Left ventricle myocardium inferior (tissue), 1 donor: ENCODE measurements around the gene CCDC51. TPM values are rescaled to one million over a fixed set of nuclear protein-coding genes. Genes with fewer than 3 reads are reported as not detected.
"Not testable (repeated sequence)": the region's sequence is repeated elsewhere in the genome, so short reads cannot be mapped to it uniquely, and the experiment has no call there.

Experiments used
- DNase-seq: peaks from one replicate; pipeline ENCODE4 v3.0.0-alpha.2; 2020
- H3K27ac ChIP-seq: fragments of 200-600 bp; replicated peaks from 2 replicates; pipeline ENCODE4 v1.8.0; 2021
- H3K27me3 ChIP-seq: fragments of 200-600 bp; 2 replicates; pipeline ENCODE4 v1.8.0; 2021; ENCODE audit warnings: low read depth
- H3K36me3 ChIP-seq: fragments of 200-600 bp; 2 replicates; pipeline ENCODE4 v1.8.0; 2021
- H3K4me1 ChIP-seq: fragments of 200-600 bp; 2 replicates; pipeline ENCODE4 v1.8.0; 2021
- H3K4me3 ChIP-seq: fragments of 200-600 bp; 2 replicates; pipeline ENCODE4 v1.8.0; 2021; ENCODE audit warnings: mild to moderate bottlenecking, moderate library complexity
- H3K9me3 ChIP-seq: fragments of 200-600 bp; replicated peaks from 2 replicates; pipeline ENCODE4 v1.8.0; 2021
- CTCF ChIP-seq: fragments of 200-600 bp; IDR thresholded peaks from 2 replicates; pipeline ENCODE4 v1.8.0; 2021; ENCODE audit warnings: antibody characterized with exemption, mild to moderate bottlenecking, borderline replicate concordance
- intact Hi-C: fragments of 100-400 bp; cut with micrococcal nuclease; formaldehyde crosslinking; loops from one replicate; pipeline ENCODE4 v1.11.0; 2022
- total RNA-seq: library from RNA; stranded (reverse); fragmentation: NEBNext Ultra II Directional; extraction: Animal tissue kit (Norgen Biotek cat#: 25700); gene quantifications from one replicate; pipeline ENCODE4 v1.2.1, GENCODE V29; 2021
- donor health status: DM: no; HTN: yes; CAD: no; lungs with severe emphysema.

CCDC51 gene
- total RNA-seq, 1 donor from 2014 or later, result 13.9 TPM

- Histone ChIP-seq H3K27ac (peak overlapping the region; percentile 72), H3K4me3 (no peak overlapping the region), H3K9me3 (no peaks in the 10 kb centered on the region), H3K36me3 (no peaks in the 10 kb centered on the region), H3K27me3 (no peaks in the 10 kb centered on the region), H3K4me1 (peaks cover 35% of the 10 kb centered on the region)
- no peak for TF ChIP-seq CTCF
- DNase-seq, result no peak
- intact Hi-C loops, result no loop called here
Observed at GRCh38 chr3:48477959-48478520, 38.1 kb upstream of the CCDC51 start.

GRCh38 chr3:48476426-48477053 lies 36.6 kb upstream of the CCDC51 start:
- H3K4me3 ChIP-seq, result no peak overlapping the region
- H3K9me3 ChIP-seq, result no peaks in the 10 kb centered on the region
- H3K36me3 ChIP-seq, result no peaks in the 10 kb centered on the region
- no peak for TF ChIP-seq CTCF
- intact Hi-C loops, result no loop called here
- no peak for DNase-seq
- peaks cover 50% of the 10 kb centered on the region for H3K4me1 ChIP-seq
- H3K27ac ChIP-seq, result peak overlapping the region; percentile 72
- no peaks in the 10 kb centered on the region for H3K27me3 ChIP-seq

GRCh38 chr3:48475188-48475587 lies 35.3 kb upstream of the CCDC51 start:
- no peaks in the 10 kb centered on the region for H3K27me3 ChIP-seq
- no peak for TF ChIP-seq CTCF
- no peak overlapping the region for H3K27ac ChIP-seq
- peaks cover 63% of the 10 kb centered on the region for H3K4me1 ChIP-seq
- intact Hi-C loops, result no loop called here
- H3K4me3 ChIP-seq, result no peak overlapping the region
- no peaks in the 10 kb centered on the region for H3K9me3 ChIP-seq
- no peak for DNase-seq
- H3K36me3 ChIP-seq, result no peaks in the 10 kb centered on the region

GRCh38 chr3:48474619-48475018 lies 34.7 kb upstream of the CCDC51 start:
- peaks cover under 1% of the 10 kb centered on the region for H3K36me3 ChIP-seq
- no peak overlapping the region for H3K27ac ChIP-seq
- intact Hi-C loops, result no loop called here
- H3K9me3 ChIP-seq, result no peaks in the 10 kb centered on the region
- H3K4me1 ChIP-seq, result peaks cover 69% of the 10 kb centered on the region
- no peak overlapping the region for H3K4me3 ChIP-seq
- H3K27me3 ChIP-seq, result no peaks in the 10 kb centered on the region
- TF ChIP-seq CTCF, result no peak
- DNase-seq, result no peak

- H3K27me3 ChIP-seq, intact Hi-C loops, H3K9me3 ChIP-seq, H3K4me3 ChIP-seq, H3K36me3 ChIP-seq, DNase-seq: not testable (repeated sequence)
- peak overlapping the region; percentile 99 for H3K27ac ChIP-seq
- peaks cover 71% of the 10 kb centered on the region for H3K4me1 ChIP-seq
Observed at GRCh38 chr3:48474031-48474430, 34.1 kb upstream of the CCDC51 start.

GRCh38 chr3:48473617-48473952 lies 33.7 kb upstream of the CCDC51 start:
- H3K4me1 ChIP-seq, result peaks cover 73% of the 10 kb centered on the region
- H3K36me3 ChIP-seq, result peaks cover 11% of the 10 kb centered on the region
- TF ChIP-seq CTCF, result no peak
- intact Hi-C loops, result no loop called here
- H3K27me3 ChIP-seq, result no peaks in the 10 kb centered on the region
- peak overlapping the region; percentile 99 for H3K27ac ChIP-seq
- no peaks in the 10 kb centered on the region for H3K9me3 ChIP-seq
- peak overlapping the region; percentile 85 for H3K4me3 ChIP-seq
- no peak for DNase-seq
